H9 (cell line): ENCODE data around the gene GGA1. TPM values are rescaled to one million over a fixed set of nuclear protein-coding genes. Genes with fewer than 3 reads are reported as not detected.

Source experiments
- DNase-seq: peaks from one replicate; pipeline ENCODE4 v3.0.0-alpha.2; 2017
- H2AFZ ChIP-seq: one replicate; pipeline ENCODE4 v1.6.1; 2013; ENCODE audit warnings: mild to moderate bottlenecking, low read length, control low read depth, moderate library complexity
- H2AK5ac ChIP-seq: 2 replicates; pipeline ENCODE4 v1.6.1; 2013; ENCODE audit warnings: low read length, control low read depth, mixed read lengths; ENCODE audit not compliant: insufficient read length
- H2BK120ac ChIP-seq: one replicate; pipeline ENCODE4 v1.6.1; 2013; ENCODE audit warnings: low read depth, mild to moderate bottlenecking, low read length, control low read depth, inconsistent platforms; ENCODE audit not compliant: poor library complexity, severe bottlenecking
- H2BK12ac ChIP-seq: 2 replicates; pipeline ENCODE4 v1.6.1; 2013; ENCODE audit warnings: low read length, control low read depth, mixed read lengths, low read depth; ENCODE audit not compliant: insufficient read length
- H2BK15ac ChIP-seq: 2 replicates; pipeline ENCODE4 v1.6.1; 2013; ENCODE audit warnings: low read depth, low read length, control low read depth
- H2BK20ac ChIP-seq: one replicate; pipeline ENCODE4 v1.6.1; 2013; ENCODE audit warnings: low read depth, mild to moderate bottlenecking, low read length, control low read depth, inconsistent platforms; ENCODE audit not compliant: poor library complexity, severe bottlenecking
- H2BK5ac ChIP-seq: 2 replicates; pipeline ENCODE4 v1.6.1; 2013; ENCODE audit warnings: low read length, control low read depth, mixed read lengths; ENCODE audit not compliant: insufficient read length
- H3K14ac ChIP-seq: 2 replicates; pipeline ENCODE4 v1.6.1; 2013; ENCODE audit warnings: low read length, control low read depth; ENCODE audit not compliant: insufficient read depth
- H3K18ac ChIP-seq: 2 replicates; pipeline ENCODE4 v1.6.1; 2013; ENCODE audit warnings: low read depth, mild to moderate bottlenecking, mixed read lengths, low read length, control low read depth; ENCODE audit not compliant: insufficient read length
- H3K23ac ChIP-seq: 2 replicates; pipeline ENCODE4 v1.6.1; 2013; ENCODE audit warnings: low read length, control low read depth, mixed read lengths, low read depth; ENCODE audit not compliant: insufficient read length
- H3K23me2 ChIP-seq: 2 replicates; pipeline ENCODE4 v1.6.1; 2013; ENCODE audit warnings: low read depth, mild to moderate bottlenecking, mixed read lengths, low read length, control low read depth; ENCODE audit not compliant: insufficient read length, poor library complexity, severe bottlenecking
- H3K27ac ChIP-seq: 2 replicates; pipeline ENCODE4 v1.5.1; 2013; ENCODE audit warnings: low read length, control low read depth, mixed read lengths, low read depth; ENCODE audit not compliant: insufficient read length
- H3K27me3 ChIP-seq: 2 replicates; pipeline ENCODE4 v1.6.1; 2013; ENCODE audit warnings: low read length, control low read depth, inconsistent platforms; ENCODE audit not compliant: insufficient read depth
- H3K4ac ChIP-seq: 2 replicates; pipeline ENCODE4 v1.6.1; 2013; ENCODE audit warnings: low read depth, mild to moderate bottlenecking, control low read depth, inconsistent platforms, low read length, moderate library complexity
- H3K4me1 ChIP-seq: 2 replicates; pipeline ENCODE4 v1.6.1; 2013; ENCODE audit warnings: low read length, control low read depth, inconsistent platforms; ENCODE audit not compliant: insufficient read depth
- H3K4me2 ChIP-seq: 2 replicates; pipeline ENCODE4 v1.6.1; 2013; ENCODE audit warnings: low read length, control low read depth, mixed read lengths; ENCODE audit not compliant: insufficient read length, insufficient read depth
- H3K56ac ChIP-seq: 2 replicates; pipeline ENCODE4 v1.6.1; 2013; ENCODE audit warnings: low read depth, mild to moderate bottlenecking, mixed read lengths, low read length, control low read depth; ENCODE audit not compliant: insufficient read length
- H3K79me1 ChIP-seq: 2 replicates; pipeline ENCODE4 v1.6.1; 2013; ENCODE audit warnings: low read depth, mild to moderate bottlenecking, moderate library complexity, low read length, control low read depth, inconsistent platforms; ENCODE audit not compliant: insufficient read depth, poor library complexity, severe bottlenecking
- H3K79me2 ChIP-seq: 2 replicates; pipeline ENCODE4 v1.6.1; 2013; ENCODE audit warnings: low read length, control low read depth, inconsistent platforms; ENCODE audit not compliant: insufficient read depth
- H3K9ac ChIP-seq: 2 replicates; pipeline ENCODE4 v1.6.1; 2013; ENCODE audit warnings: low read length, control low read depth, mixed read lengths; ENCODE audit not compliant: insufficient read length; ENCODE audit errors: extremely low read depth
- H3K9me3 ChIP-seq: one replicate; pipeline ENCODE4 v1.6.1; 2013; ENCODE audit warnings: low read depth, low read length, inconsistent platforms; ENCODE audit not compliant: control insufficient read depth
- H3T11ph ChIP-seq: one replicate; pipeline ENCODE4 v1.6.1; 2013; ENCODE audit warnings: mild to moderate bottlenecking, low read length, control low read depth, inconsistent platforms
- H4K20me1 ChIP-seq: one replicate; pipeline ENCODE4 v1.6.1; 2013; ENCODE audit not compliant: control insufficient read depth, insufficient read length, insufficient read depth
- H4K5ac ChIP-seq: 2 replicates; pipeline ENCODE4 v1.6.1; 2013; ENCODE audit warnings: low read depth, mild to moderate bottlenecking, mixed read lengths, low read length, control low read depth; ENCODE audit not compliant: insufficient read length
- H4K8ac ChIP-seq: replicated peaks from 2 replicates; pipeline ENCODE4 v1.6.1; 2013; ENCODE audit warnings: low read length, control low read depth, mixed read lengths, low read depth; ENCODE audit not compliant: insufficient read length
- H4K91ac ChIP-seq: 2 replicates; pipeline ENCODE4 v1.6.1; 2013; ENCODE audit warnings: low read depth, mild to moderate bottlenecking, moderate library complexity, mixed read lengths, low read length, control low read depth; ENCODE audit not compliant: insufficient read length
- H3K27ac Mint-ChIP-seq, 3 experiments: 2 replicates in 2 of 3; 3 replicates in 1 of 3; pipeline ENCODE4 v1.8.0; 2020 to 2021; ENCODE audit warnings: mixed read lengths in 3 of 3, mild to moderate bottlenecking in 1 of 3, moderate library complexity in 1 of 3
- H3K27me3 Mint-ChIP-seq: 2 replicates; pipeline ENCODE4 v1.8.0; 2021; ENCODE audit warnings: low read depth, mild to moderate bottlenecking, moderate library complexity, mixed read lengths
- H3K36me3 Mint-ChIP-seq, 3 experiments: 2 replicates in 2 of 3; 3 replicates in 1 of 3; pipeline ENCODE4 v1.8.0; 2020 to 2021; ENCODE audit warnings: low read depth in 3 of 3, mixed read lengths in 3 of 3; ENCODE audit not compliant: insufficient read depth in 1 of 3
- H3K4me1 Mint-ChIP-seq, 2 experiments: 2 replicates each; pipeline ENCODE4 v1.8.0; 2020; ENCODE audit warnings: mixed read lengths in 2 of 2
- H3K4me3 Mint-ChIP-seq, 2 experiments: 2 replicates in 1 of 2; 3 replicates in 1 of 2; pipeline ENCODE4 v1.8.0; 2020 to 2021; ENCODE audit warnings: mild to moderate bottlenecking in 2 of 2, mixed read lengths in 2 of 2, moderate library complexity in 1 of 2
- H3K9me3 Mint-ChIP-seq, 2 experiments: 2 replicates in 1 of 2; 3 replicates in 1 of 2; pipeline ENCODE4 v1.8.0; 2020; ENCODE audit warnings: mild to moderate bottlenecking in 2 of 2, mixed read lengths in 2 of 2, moderate library complexity in 1 of 2
- CTCF ChIP-seq: fragments of 200-600 bp; sonication (generic); conservative IDR thresholded peaks from 3 replicates; pipeline ENCODE4 v1.8.0; 2021; ENCODE audit warnings: antibody characterized with exemption, mild to moderate bottlenecking
- WGBS: extraction: QIAGEN DNeasy Blood & Tissue Kit; methylation state at CpG from one replicate; pipeline ENCODE4 v1.1.7; 2013; ENCODE audit warnings: missing lambda C conversion rate, low lambda C conversion rate, mixed read lengths; ENCODE audit not compliant: insufficient read length; ENCODE audit errors: extremely low coverage; 5-methylcytosine and 5-hydroxymethylcytosine counted together
- total RNA-seq: library from RNA; stranded (reverse); gene quantifications from 2 replicates; pipeline ENCODE4 v1.2.1, GENCODE V29; 2021

GGA1 gene
- total RNA-seq, 1 experiment from 2014 or later = 61.7 TPM

DNA sequence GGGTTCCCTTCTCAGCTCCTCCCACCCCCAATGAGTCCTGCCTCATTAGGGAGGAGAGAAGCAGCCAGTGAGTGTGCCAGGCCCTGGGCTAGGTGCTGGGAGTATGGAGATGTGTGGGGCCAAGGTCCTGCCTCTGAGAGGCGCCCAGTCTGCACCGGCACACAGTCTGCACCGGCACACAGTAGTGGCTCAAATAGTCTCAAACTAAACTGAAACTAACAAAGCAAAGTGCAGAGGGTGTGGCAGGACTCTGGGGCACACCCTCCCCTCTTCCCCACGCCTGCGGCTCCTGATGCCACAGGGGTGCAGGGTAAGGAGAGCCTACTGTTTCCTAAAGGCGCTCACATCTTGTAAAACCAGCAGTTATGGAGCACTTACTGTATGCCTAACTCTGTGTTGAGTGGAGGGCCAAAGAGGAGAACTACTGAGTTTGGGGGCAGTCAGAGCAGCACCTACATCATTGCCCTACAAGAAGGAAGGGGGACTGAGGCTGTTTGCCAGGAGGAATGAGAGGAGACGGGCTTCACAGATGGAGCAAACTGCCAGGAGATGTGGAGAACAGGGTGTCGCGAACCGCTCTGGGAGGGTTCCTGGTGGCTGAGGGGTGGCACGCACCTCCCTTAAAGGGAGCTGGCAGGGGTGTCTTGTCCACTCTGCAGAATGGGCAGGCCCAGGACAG lies 29.9 kb downstream of the GGA1 start:
- Histone ChIP-seq H2AFZ (no peak overlapping the region), H3K18ac (no peak overlapping the region), H4K5ac (no peak overlapping the region), H3K9ac (no peak overlapping the region), H3K23me2 (peaks cover 8% of the 10 kb centered on the region), H4K91ac (no peak overlapping the region), H2BK120ac (no peak overlapping the region), H4K20me1 (no peaks in the 10 kb centered on the region), H3K9me3 (no peaks in the 10 kb centered on the region), H3K79me1 (no peaks in the 10 kb centered on the region), H3T11ph (no peak overlapping the region), H2AK5ac (no peak overlapping the region), H3K4ac (no peak overlapping the region), H3K56ac (no peak overlapping the region), H3K4me1 (peaks cover 5% of the 10 kb centered on the region; the same call in 1 of the 2 replicates), H4K8ac (no peak overlapping the region), H2BK15ac (no peak overlapping the region), H2BK12ac (no peak overlapping the region), H3K4me2 (peak overlapping the region; percentile 82), H2BK5ac (no peak overlapping the region), H3K27me3 (no peaks in the 10 kb centered on the region), H3K79me2 (no peaks in the 10 kb centered on the region), H2BK20ac (no peak overlapping the region), H3K14ac (no peak overlapping the region), H3K27ac (no peak overlapping the region), H3K23ac (no peak overlapping the region)
- WGBS = no CpG with 5 or more reads among the region's 11 CpGs
- peak overlapping the region; percentile 76 to 91 for H3K4me3 Mint-ChIP-seq
- H3K36me3 Mint-ChIP-seq = peaks cover 2 to 13% (median 6%) of the 10 kb centered on the region in 3 experiments
- no peaks in the 10 kb centered on the region; the same call in 1 of the 2 replicates for H3K27me3 Mint-ChIP-seq
- peak overlapping the region in 1 of 3 experiments; percentile 70; a peak in 1 of 7 replicates for H3K27ac Mint-ChIP-seq
- H3K9me3 Mint-ChIP-seq = no peaks in the 10 kb centered on the region
- H3K4me1 Mint-ChIP-seq = peaks cover 33 to 38% of the 10 kb centered on the region in 2 experiments
- TF ChIP-seq CTCF = no peak
- peak; percentile 45 for DNase-seq
